ENCODE data around the gene LCN9. TPM values are rescaled to one million over a fixed set of nuclear protein-coding genes. Genes with fewer than 3 reads are reported as not detected.
"Not testable (repeated sequence)": the region's sequence is repeated elsewhere in the genome, so short reads cannot be mapped to it uniquely, and the experiment has no call there.

The LCN9 gene
- total RNA-seq, 1 experiment from 2014 or later, result not detected

DNA sequence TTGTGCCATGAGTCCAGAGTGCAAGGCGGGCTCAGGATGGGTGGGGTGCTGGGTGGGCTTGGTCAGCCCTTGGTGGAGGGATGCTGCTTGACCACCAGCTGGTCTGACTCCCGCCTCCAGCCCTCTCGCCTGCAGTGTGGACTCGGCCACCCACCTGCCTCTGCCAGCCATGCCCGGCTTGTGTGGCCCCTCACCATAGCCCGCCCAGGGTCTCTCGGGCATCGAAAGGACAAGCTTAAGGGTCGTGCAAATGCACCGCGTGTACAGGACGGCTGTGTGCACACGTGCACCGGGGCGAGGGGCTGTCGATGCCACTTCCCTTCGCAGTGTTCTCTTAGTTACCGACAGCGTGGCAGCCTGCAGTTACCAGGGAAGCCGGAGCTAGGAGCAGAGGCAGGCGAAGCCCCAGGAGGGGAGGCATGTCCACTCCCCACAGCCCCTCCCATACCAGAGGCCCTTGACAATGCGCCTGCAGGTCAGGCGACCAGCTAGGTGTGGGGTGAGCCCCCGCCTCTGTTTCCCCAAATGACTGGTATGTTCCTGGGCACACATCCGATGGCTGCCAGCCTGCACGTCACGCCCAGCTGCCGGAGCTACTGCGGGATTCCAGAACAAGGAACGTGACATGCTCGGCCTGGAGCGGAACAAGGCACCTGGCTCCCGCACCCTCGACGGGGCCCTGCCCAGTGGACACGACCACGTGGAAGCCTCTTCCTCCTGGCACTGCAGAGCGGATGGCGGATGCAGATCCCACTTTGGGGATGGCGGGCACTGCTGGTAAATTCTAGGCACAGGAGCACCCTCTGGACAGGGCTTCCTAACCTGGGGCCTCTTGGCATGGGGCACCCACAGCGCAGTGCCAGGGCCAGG lies 7.8 kb downstream of the LCN9 start:
- Mint-ChIP-seq H3K27ac (ENCODE audit: unreplicated experiment) (no peak overlapping the region), H3K4me1 (ENCODE audit: low read depth, unreplicated experiment) (no peaks in the 10 kb centered on the region), H3K27me3 (ENCODE audit: unreplicated experiment) (peaks cover 55% of the 10 kb centered on the region), H3K36me3 (ENCODE audit: insufficient read depth, unreplicated experiment) (no peaks in the 10 kb centered on the region), H3K9me3 (ENCODE audit: low read depth, unreplicated experiment) (no peaks in the 10 kb centered on the region), H3K4me3 (ENCODE audit: low read depth, unreplicated experiment) (no peak overlapping the region)
- no TSS peak for BruUV-seq (replicated peaks)
- CTCF ChIA-PET, result no interaction called here
- TF ChIP-seq, protein P1, sequence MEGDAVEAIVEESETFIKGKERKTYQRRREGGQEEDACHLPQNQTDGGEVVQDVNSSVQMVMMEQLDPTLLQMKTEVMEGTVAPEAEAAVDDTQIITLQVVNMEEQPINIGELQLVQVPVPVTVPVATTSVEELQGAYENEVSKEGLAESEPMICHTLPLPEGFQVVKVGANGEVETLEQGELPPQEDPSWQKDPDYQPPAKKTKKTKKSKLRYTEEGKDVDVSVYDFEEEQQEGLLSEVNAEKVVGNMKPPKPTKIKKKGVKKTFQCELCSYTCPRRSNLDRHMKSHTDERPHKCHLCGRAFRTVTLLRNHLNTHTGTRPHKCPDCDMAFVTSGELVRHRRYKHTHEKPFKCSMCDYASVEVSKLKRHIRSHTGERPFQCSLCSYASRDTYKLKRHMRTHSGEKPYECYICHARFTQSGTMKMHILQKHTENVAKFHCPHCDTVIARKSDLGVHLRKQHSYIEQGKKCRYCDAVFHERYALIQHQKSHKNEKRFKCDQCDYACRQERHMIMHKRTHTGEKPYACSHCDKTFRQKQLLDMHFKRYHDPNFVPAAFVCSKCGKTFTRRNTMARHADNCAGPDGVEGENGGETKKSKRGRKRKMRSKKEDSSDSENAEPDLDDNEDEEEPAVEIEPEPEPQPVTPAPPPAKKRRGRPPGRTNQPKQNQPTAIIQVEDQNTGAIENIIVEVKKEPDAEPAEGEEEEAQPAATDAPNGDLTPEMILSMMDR (IDR thresholded peaks at IDR 0.05; ENCODE audit: unreplicated experiment), result no peak
- intact Hi-C loops (cut with micrococcal nuclease; ENCODE audit: unreplicated experiment), result no loop called here
- DNase-seq, result no peak

DNA sequence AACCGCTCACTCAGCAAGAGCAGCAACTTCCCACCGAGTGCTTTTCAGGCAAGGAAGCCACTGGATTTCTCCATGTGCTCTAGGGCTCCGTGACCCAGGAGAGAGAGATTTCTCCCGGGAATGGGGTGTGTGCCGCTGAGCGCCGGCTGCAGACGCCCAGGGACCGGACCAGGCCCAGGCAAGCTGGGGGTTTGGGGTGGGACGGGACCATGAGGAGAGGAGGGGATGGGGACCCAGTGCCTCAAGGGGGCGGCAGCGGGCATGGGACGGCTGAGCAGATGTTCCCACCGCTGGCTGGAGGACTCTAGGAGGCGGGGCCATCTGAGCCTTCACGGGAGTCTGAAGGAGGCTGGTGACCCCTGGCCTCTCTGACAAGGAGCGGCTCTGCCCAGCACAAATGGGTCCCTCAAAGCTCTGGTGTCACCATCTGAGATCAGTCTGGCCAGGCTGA lies 8.5 kb downstream of the LCN9 start:
- DNase-seq, result no peak
- no peak overlapping the region for H3K27ac Mint-ChIP-seq (ENCODE audit: unreplicated experiment)
- peaks cover 49% of the 10 kb centered on the region for H3K27me3 Mint-ChIP-seq (ENCODE audit: unreplicated experiment)
- H3K4me1 Mint-ChIP-seq (ENCODE audit: low read depth, unreplicated experiment), result no peaks in the 10 kb centered on the region
- TF ChIP-seq, protein P1 (IDR thresholded peaks at IDR 0.05; ENCODE audit: unreplicated experiment), result no peak
- BruUV-seq (replicated peaks), result no TSS peak
- H3K9me3 Mint-ChIP-seq (ENCODE audit: low read depth, unreplicated experiment), result no peaks in the 10 kb centered on the region
- intact Hi-C loops (cut with micrococcal nuclease; ENCODE audit: unreplicated experiment), result no loop called here
- CTCF ChIA-PET, result no interaction called here
- H3K36me3 Mint-ChIP-seq (ENCODE audit: insufficient read depth, unreplicated experiment), result no peaks in the 10 kb centered on the region
- H3K4me3 Mint-ChIP-seq (ENCODE audit: low read depth, unreplicated experiment), result no peak overlapping the region

DNA sequence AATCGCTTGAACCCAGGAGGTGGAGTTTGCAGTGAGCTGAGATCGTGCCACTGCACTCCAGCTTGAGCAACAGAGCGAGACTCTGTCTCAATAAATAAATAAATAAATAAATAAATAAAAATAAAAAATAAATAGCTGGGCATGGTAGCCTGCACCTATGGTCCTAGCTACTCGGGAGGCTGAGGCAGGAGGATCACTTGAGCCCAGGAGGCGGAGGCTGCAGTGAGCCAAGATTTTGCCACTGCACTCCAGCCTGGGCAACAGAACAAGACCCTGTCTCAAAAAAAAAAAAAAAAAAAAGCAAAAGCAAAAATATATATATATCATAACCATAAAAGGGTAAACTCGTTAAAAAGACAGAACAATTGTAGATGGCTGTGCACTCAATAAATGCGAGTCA lies 9.7 kb downstream of the LCN9 start:
- H3K27ac Mint-ChIP-seq (ENCODE audit: unreplicated experiment); DNase-seq; CTCF ChIA-PET; H3K4me1 Mint-ChIP-seq (ENCODE audit: low read depth, unreplicated experiment); H3K9me3 Mint-ChIP-seq (ENCODE audit: low read depth, unreplicated experiment); BruUV-seq (replicated peaks); intact Hi-C loops (cut with micrococcal nuclease; ENCODE audit: unreplicated experiment); H3K4me3 Mint-ChIP-seq (ENCODE audit: low read depth, unreplicated experiment); H3K36me3 Mint-ChIP-seq (ENCODE audit: insufficient read depth, unreplicated experiment): not testable (repeated sequence)
- H3K27me3 Mint-ChIP-seq (ENCODE audit: unreplicated experiment), result peaks cover 46% of the 10 kb centered on the region

DNA sequence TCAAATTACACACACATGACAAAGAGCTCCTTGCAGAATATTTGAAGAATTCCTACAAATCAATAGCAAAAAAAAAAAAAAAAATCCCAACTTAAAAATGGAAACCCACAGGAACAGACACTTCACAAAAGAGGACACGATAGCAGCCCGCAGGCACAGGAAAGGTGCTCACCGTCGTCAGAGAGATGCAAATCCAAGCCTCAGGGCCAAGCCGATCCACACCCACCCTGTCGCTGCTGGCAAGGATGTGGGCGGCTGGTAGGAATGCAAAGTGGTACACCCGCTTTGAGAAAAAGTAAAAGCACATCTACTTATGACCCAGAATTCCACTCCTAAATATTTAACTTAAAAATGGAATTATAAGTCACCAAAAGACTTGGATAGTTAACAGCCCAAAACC lies 10.8 kb downstream of the LCN9 start:
- Mint-ChIP-seq H3K27me3 (ENCODE audit: unreplicated experiment) (peaks cover 34% of the 10 kb centered on the region), H3K27ac (ENCODE audit: unreplicated experiment) (no peak overlapping the region), H3K4me1 (ENCODE audit: low read depth, unreplicated experiment) (no peaks in the 10 kb centered on the region), H3K4me3 (ENCODE audit: low read depth, unreplicated experiment) (no peak overlapping the region), H3K9me3 (ENCODE audit: low read depth, unreplicated experiment) (no peaks in the 10 kb centered on the region), H3K36me3 (ENCODE audit: insufficient read depth, unreplicated experiment) (no peaks in the 10 kb centered on the region)
- CTCF ChIA-PET, result interaction anchor here (0.6 kb wide), 1 partner anchor 545 kb away, joined by 4 read pairs; no protein-coding TSS in a partner anchor
- no peak for DNase-seq
- TF ChIP-seq, protein P1 (IDR thresholded peaks at IDR 0.05; ENCODE audit: unreplicated experiment), result no peak
- intact Hi-C loops (cut with micrococcal nuclease; ENCODE audit: unreplicated experiment), result no loop called here
- BruUV-seq (replicated peaks), result no TSS peak

DNA sequence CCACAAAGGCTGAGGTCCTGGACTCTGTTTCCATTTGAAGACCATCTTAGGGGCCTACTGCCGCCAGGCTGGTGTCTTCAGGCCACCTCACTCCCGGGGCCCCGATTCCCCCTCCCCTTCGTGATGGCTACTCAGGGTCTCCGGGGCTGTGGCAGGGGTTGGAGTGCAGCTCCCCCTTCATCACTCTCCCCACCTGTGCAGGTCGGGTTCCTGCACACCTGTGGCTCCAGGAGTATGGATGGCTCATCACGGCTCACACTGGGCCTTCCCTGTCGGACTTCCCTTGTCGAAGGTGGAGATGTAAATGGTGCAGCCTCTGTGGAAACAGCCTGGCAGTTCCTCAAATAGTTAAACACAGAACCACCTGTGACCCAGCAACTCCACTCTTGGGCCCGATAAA lies 11.9 kb downstream of the LCN9 start:
- no peak for DNase-seq
- intact Hi-C loops (cut with micrococcal nuclease; ENCODE audit: unreplicated experiment), result no loop called here
- TF ChIP-seq, protein P1 (IDR thresholded peaks at IDR 0.05; ENCODE audit: unreplicated experiment), result no peak
- Mint-ChIP-seq H3K36me3 (ENCODE audit: insufficient read depth, unreplicated experiment) (peaks cover 2% of the 10 kb centered on the region), H3K9me3 (ENCODE audit: low read depth, unreplicated experiment) (no peaks in the 10 kb centered on the region), H3K4me3 (ENCODE audit: low read depth, unreplicated experiment) (no peak overlapping the region), H3K27me3 (ENCODE audit: unreplicated experiment) (peaks cover 36% of the 10 kb centered on the region), H3K27ac (ENCODE audit: unreplicated experiment) (no peak overlapping the region), H3K4me1 (ENCODE audit: low read depth, unreplicated experiment) (no peaks in the 10 kb centered on the region)
- CTCF ChIA-PET, result no interaction called here
- BruUV-seq (replicated peaks), result no TSS peak

All from Calu3 (cell line).